OCI-LY7 (cell line): ENCODE results near the gene CA5A.

Source experiments
- EZH2phosphoT487 ChIP-seq: fragments of 200-600 bp; sonication (generic); IDR thresholded peaks from 2 replicates; pipeline ENCODE4 v1.6.1; 2018; ENCODE audit warnings: low read depth, borderline replicate concordance, mild to moderate bottlenecking, mixed run types, antibody characterized with exemption, low read length, moderate library complexity, mixed read lengths
- TF ChIP-seq, protein P1 (sequence below): fragments of 200-600 bp; sonication (generic); conservative IDR thresholded peaks from 2 replicates; pipeline ENCODE4 v1.5.1; 2014; ENCODE audit warnings: mild to moderate bottlenecking, antibody characterized with exemption, low read length, moderate library complexity, mixed read lengths

DNA sequence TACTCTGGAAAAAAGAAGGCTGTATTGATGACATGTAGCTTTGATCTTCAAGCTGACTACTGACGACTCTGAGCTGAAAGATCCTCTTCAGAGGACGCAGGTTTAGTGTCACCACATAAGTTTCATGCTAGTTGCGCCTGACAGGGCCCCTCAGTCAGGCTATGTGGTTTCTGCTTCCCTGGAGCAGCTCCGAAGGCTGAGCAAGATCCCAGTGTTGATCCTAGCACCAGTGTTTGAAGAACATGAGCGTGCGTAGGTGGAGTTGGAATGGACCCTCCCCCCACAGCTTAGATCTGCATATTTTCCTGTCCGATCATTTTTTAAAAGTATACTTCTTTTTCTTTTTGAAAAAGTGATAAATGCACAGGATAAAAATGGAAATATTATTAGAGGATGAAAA is 32.2 kb upstream of the CA5A start:
- TF ChIP-seq, protein P1, sequence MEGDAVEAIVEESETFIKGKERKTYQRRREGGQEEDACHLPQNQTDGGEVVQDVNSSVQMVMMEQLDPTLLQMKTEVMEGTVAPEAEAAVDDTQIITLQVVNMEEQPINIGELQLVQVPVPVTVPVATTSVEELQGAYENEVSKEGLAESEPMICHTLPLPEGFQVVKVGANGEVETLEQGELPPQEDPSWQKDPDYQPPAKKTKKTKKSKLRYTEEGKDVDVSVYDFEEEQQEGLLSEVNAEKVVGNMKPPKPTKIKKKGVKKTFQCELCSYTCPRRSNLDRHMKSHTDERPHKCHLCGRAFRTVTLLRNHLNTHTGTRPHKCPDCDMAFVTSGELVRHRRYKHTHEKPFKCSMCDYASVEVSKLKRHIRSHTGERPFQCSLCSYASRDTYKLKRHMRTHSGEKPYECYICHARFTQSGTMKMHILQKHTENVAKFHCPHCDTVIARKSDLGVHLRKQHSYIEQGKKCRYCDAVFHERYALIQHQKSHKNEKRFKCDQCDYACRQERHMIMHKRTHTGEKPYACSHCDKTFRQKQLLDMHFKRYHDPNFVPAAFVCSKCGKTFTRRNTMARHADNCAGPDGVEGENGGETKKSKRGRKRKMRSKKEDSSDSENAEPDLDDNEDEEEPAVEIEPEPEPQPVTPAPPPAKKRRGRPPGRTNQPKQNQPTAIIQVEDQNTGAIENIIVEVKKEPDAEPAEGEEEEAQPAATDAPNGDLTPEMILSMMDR: no peak
- TF ChIP-seq EZH2phosphoT487: no peak
